Thyroid gland (tissue), 4 donors: ENCODE data around the gene ATP1A2.

Experiments
- CTCF ChIP-seq, 6 experiments: fragments of 200-600 bp in 3 of 6; fragments of 450-650 bp in 3 of 6; sonication (generic) in 3 of 6; IDR thresholded peaks; one replicate each; pipeline ENCODE4 v1.5.1; 2016 to 2019; ENCODE audit warnings: antibody characterized with exemption in 6 of 6, mild to moderate bottlenecking in 2 of 6, inconsistent platforms in 1 of 6, moderate library complexity in 1 of 6
- POLR2A ChIP-seq, 2 donors: fragments of 450-650 bp; IDR thresholded peaks; one replicate each; pipeline ENCODE4 v1.6.1; 2017; ENCODE audit warnings: antibody characterized with exemption in 2 of 2, mild to moderate bottlenecking in 2 of 2, moderate library complexity in 1 of 2

- TF ChIP-seq CTCF (IDR thresholded peaks at IDR 0.05): no peak
- TF ChIP-seq POLR2A (IDR thresholded peaks at IDR 0.05): no peak
These were observed 15.4 kb downstream of the ATP1A2 start for GRCh38 chr1:160130939-160131338.
